Measurements from ENCODE around the gene TNFAIP6.

- TF ChIP-seq CBX5 (IDR thresholded peaks at IDR 0.05; ENCODE audit: low read depth): no peak
- TF ChIP-seq ZBTB11 (CRISPR knock-in tag; IDR thresholded peaks at IDR 0.05): no peak
- TF ChIP-seq IKZF1 (conservative IDR thresholded peaks at IDR 0.05): no peak
- no peak for TF ChIP-seq BHLHE40 (IDR thresholded peaks at IDR 0.05; ENCODE audit: borderline replicate concordance in 1 of 2, low read depth in 2 of 2, low read length in 1 of 2)
- no peak for TF ChIP-seq CBX3 (IDR thresholded peaks at IDR 0.05; ENCODE audit: borderline replicate concordance, low read depth)
- no peak for TF ChIP-seq ZNF384 (IDR thresholded peaks at IDR 0.05; ENCODE audit: borderline replicate concordance, low read depth, low read length)
Measured at GRCh38 chr2:151395509-151396374, 38.4 kb downstream of the TNFAIP6 start.

Data from GM12878 (cell line).